NB4 (cell line): ENCODE data around the gene SHLD1.

Experiments used
- DNase-seq: peaks from one replicate; pipeline ENCODE4 v3.0.0; 2010; ENCODE audit warnings: low read depth
- H3K4me3 ChIP-seq: one replicate; pipeline ENCODE4 v1.5.1; 2011; ENCODE audit warnings: mild to moderate bottlenecking, low read depth, low read length, moderate library complexity
- CTCF ChIP-seq: IDR thresholded peaks from one replicate; pipeline ENCODE4 v1.5.1; 2012; ENCODE audit warnings: low read depth, low read length
- MAX ChIP-seq: IDR thresholded peaks from 2 replicates; pipeline ENCODE4 v1.6.1; 2011; ENCODE audit warnings: low read depth, low read length
- MYC ChIP-seq: IDR thresholded peaks from 2 replicates; pipeline ENCODE4 v1.6.1; 2011; ENCODE audit warnings: low read depth, low read length
- POLR2A ChIP-seq: IDR thresholded peaks from 2 replicates; pipeline ENCODE4 v1.6.1; 2011; ENCODE audit warnings: mild to moderate bottlenecking; ENCODE audit not compliant: insufficient read length; ENCODE audit errors: extremely low read depth

Gene SHLD1

GRCh38 chr20:5848711-5849505, 98.7 kb downstream of the SHLD1 start:
- H3K4me3 ChIP-seq, result no peak overlapping the region
- no peak for TF ChIP-seq MAX
- no peak for TF ChIP-seq POLR2A
- TF ChIP-seq MYC, result no peak
- no peak for TF ChIP-seq CTCF
- DNase-seq, result no peak

- H3K4me3 ChIP-seq, result no peak overlapping the region
- DNase-seq, result no peak
- no peak for TF ChIP-seq CTCF
- no peak for TF ChIP-seq MAX
- no peak for TF ChIP-seq POLR2A
Observed at GRCh38 chr20:5855939-5856338, 105.7 kb downstream of the SHLD1 start.

GRCh38 chr20:5859608-5860007, 109.4 kb downstream of the SHLD1 start:
- DNase-seq, result no peak

GRCh38 chr20:5862703-5863039, 112.5 kb downstream of the SHLD1 start:
- peak; percentile 31 for DNase-seq
- no peak overlapping the region for H3K4me3 ChIP-seq
- TF ChIP-seq MAX (no peak), MYC (no peak), CTCF (no peak), POLR2A (no peak)

More at GRCh38 chr20:5859608-5860007, 109.4 kb downstream of the SHLD1 start:
- H3K4me3 ChIP-seq, result no peak overlapping the region
- TF ChIP-seq MYC (no peak), MAX (no peak), CTCF (no peak), POLR2A (no peak)

GRCh38 chr20:5863040-5863833, 113.0 kb downstream of the SHLD1 start:
- TF ChIP-seq MYC (no peak), MAX (no peak), POLR2A (no peak)
- DNase-seq, result peak; percentile 83
- H3K4me3 ChIP-seq, result no peak overlapping the region

- no peak overlapping the region for H3K4me3 ChIP-seq
- no peak for TF ChIP-seq CTCF
- TF ChIP-seq MYC, result no peak
- no peak for TF ChIP-seq POLR2A
- no peak for TF ChIP-seq MAX
- no peak for DNase-seq
Observed at GRCh38 chr20:5864428-5864827, 114.2 kb downstream of the SHLD1 start.
